ENCODE data around the gene WDR64. TPM values are rescaled to one million over a fixed set of nuclear protein-coding genes. Genes with fewer than 3 reads are reported as not detected.

The WDR64 gene
- total and polyA plus RNA-seq, 3 experiments from 2014 or later: 0.48 TPM; not detected in 2

GRCh38 chr1:241767737-241768136 is 115.7 kb downstream of the WDR64 start:
- Mint-ChIP-seq H3K27ac (no peak overlapping the region), H3K4me3 (no peak overlapping the region), H3K36me3 (no peaks in the 10 kb centered on the region), H3K27me3 (peaks cover 5% of the 10 kb centered on the region in 2 donors), H3K9me3 (no peaks in the 10 kb centered on the region), H3K4me1 (peaks cover 0 to 9% (median 2%) of the 10 kb centered on the region in 3 donors)
- Histone ChIP-seq H3K36me3 (ENCODE audit: insufficient read depth, low read length) (no peaks in the 10 kb centered on the region), H3K4me3 (ENCODE audit: low read length) (no peak overlapping the region), H3K4me1 (ENCODE audit: insufficient read depth, low read length) (no peaks in the 10 kb centered on the region), H3K9me3 (ENCODE audit: low read length) (no peaks in the 10 kb centered on the region), H3K27me3 (ENCODE audit: insufficient read depth, low read length, poor library complexity, severe bottlenecking) (no peaks in the 10 kb centered on the region), H3K27ac (ENCODE audit: low read depth, low read length) (no peak overlapping the region)
- ChIA-PET POLR2A (no interaction called here), CTCF (interaction anchor here (1.0 kb wide), 1 partner anchor 15 kb away, joined by 3 read pairs; no protein-coding TSS in a partner anchor)
- no peak for DNase-seq

DNA sequence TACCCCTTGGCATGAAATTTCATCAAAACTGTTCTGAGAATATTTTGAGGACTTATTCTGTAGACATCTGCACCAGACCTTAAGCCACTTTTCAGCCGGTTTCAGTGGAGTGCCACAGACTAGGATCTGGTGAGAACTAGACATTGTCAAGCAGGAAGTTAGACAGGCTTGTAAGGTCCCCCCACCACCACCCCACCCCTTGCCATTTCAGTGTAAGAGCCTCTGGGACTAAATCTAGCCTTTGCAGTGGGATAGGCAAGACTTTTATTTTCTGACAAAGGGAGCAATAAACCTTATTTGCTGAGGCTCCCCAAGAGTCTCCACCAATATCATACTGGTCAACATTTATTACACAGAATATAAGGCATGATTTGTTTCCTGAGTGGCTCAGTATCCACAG is 118.0 kb downstream of the WDR64 start:
- Mint-ChIP-seq H3K4me1 (peaks cover 0 to 9% (median 2%) of the 10 kb centered on the region in 3 donors), H3K27ac (no peak overlapping the region), H3K4me3 (no peak overlapping the region), H3K27me3 (peaks cover 3% of the 10 kb centered on the region in 2 donors), H3K36me3 (no peaks in the 10 kb centered on the region), H3K9me3 (no peaks in the 10 kb centered on the region)
- ChIA-PET CTCF (no interaction called here), POLR2A (interaction anchor here (0.6 kb wide), 1 partner anchor 13 kb away, joined by 4 read pairs; no protein-coding TSS in a partner anchor)
- Histone ChIP-seq H3K36me3 (ENCODE audit: insufficient read depth, low read length) (no peaks in the 10 kb centered on the region), H3K27me3 (ENCODE audit: insufficient read depth, low read length, poor library complexity, severe bottlenecking) (no peaks in the 10 kb centered on the region), H3K9me3 (ENCODE audit: low read length) (no peaks in the 10 kb centered on the region), H3K4me3 (ENCODE audit: low read length) (no peak overlapping the region), H3K27ac (ENCODE audit: low read depth, low read length) (no peak overlapping the region), H3K4me1 (ENCODE audit: insufficient read depth, low read length) (no peaks in the 10 kb centered on the region)
- DNase-seq: no peak

DNA sequence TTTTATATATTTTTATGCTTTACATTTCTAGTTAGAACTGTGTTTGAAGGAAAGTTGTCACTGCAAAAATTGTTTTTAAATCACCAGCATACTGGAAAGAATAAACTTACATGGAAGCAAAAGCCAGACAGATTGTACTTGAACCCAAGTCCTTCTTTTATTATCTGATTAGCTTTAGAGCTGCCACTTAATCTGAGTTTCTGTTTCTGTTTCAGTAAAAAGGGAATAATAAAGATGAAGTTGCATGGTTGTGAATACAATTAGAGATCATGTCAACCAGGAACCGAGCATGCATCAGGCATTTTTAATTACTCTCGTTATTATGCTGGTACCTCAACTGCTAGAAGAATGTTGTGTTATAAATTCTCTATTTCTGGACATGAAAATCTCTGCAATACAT is 119.0 kb downstream of the WDR64 start:
- Histone ChIP-seq H3K4me3 (ENCODE audit: low read length) (no peak overlapping the region), H3K36me3 (ENCODE audit: insufficient read depth, low read length) (no peaks in the 10 kb centered on the region), H3K4me1 (ENCODE audit: insufficient read depth, low read length) (no peaks in the 10 kb centered on the region), H3K27me3 (ENCODE audit: insufficient read depth, low read length, poor library complexity, severe bottlenecking) (no peaks in the 10 kb centered on the region), H3K27ac (ENCODE audit: low read depth, low read length) (no peak overlapping the region), H3K9me3 (ENCODE audit: low read length) (no peaks in the 10 kb centered on the region)
- Mint-ChIP-seq H3K4me3 (no peak overlapping the region), H3K27ac (no peak overlapping the region), H3K36me3 (no peaks in the 10 kb centered on the region), H3K27me3 (peaks cover 2 to 3% of the 10 kb centered on the region in 2 donors), H3K4me1 (peaks cover 0 to 9% (median 2%) of the 10 kb centered on the region in 3 donors), H3K9me3 (no peaks in the 10 kb centered on the region)
- no peak for DNase-seq
- ChIA-PET POLR2A (no interaction called here), CTCF (no interaction called here)

DNA sequence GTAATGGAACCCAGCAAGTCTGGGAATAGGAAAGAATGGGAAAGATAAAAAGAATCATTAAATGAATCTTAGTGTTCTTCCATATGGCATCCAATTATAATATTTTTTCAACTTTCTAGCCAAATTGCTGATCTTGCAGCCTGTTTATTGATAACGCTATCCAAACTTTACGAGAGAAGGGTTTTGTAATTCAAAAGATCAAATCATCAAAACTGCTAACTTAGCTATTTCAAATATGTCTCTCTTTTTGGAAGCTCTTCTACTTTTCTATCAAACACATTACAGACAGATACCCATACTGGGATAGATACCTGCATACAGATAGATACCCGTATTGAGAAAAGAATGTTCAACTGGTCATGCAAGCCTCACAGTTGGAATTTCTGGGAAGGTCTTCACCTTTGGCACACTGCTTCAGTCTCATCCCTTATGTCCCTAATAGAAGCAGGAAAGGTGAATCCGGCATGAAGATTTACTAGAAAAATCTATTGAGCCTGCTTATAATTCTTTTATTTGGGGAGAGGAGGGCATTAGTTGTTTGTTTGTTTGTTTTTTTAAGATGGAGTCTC is 120.9 kb downstream of the WDR64 start:
- Mint-ChIP-seq H3K4me1 (peaks cover 0 to 9% (median 2%) of the 10 kb centered on the region in 3 donors), H3K27ac (peak overlapping the region in 1 of 8 donors; percentile 3), H3K27me3 (peaks cover 2 to 3% of the 10 kb centered on the region in 2 donors), H3K4me3 (no peak overlapping the region), H3K36me3 (no peaks in the 10 kb centered on the region), H3K9me3 (no peaks in the 10 kb centered on the region)
- Histone ChIP-seq H3K27me3 (ENCODE audit: insufficient read depth, low read length, poor library complexity, severe bottlenecking) (no peaks in the 10 kb centered on the region), H3K4me3 (ENCODE audit: low read length) (no peak overlapping the region), H3K4me1 (ENCODE audit: insufficient read depth, low read length) (no peaks in the 10 kb centered on the region), H3K27ac (ENCODE audit: low read depth, low read length) (no peak overlapping the region), H3K36me3 (ENCODE audit: insufficient read depth, low read length) (no peaks in the 10 kb centered on the region), H3K9me3 (ENCODE audit: low read length) (no peaks in the 10 kb centered on the region)
- ChIA-PET CTCF (no interaction called here), POLR2A (no interaction called here)
- DNase-seq: no peak

GRCh38 chr1:241773991-241774390 is 121.9 kb downstream of the WDR64 start:
- POLR2A ChIA-PET: no interaction called here
- Mint-ChIP-seq H3K4me3 (no peak overlapping the region), H3K4me1 (peaks cover 0 to 9% (median 2%) of the 10 kb centered on the region in 3 donors)

GRCh38 chr1:241775021-241775420 is 122.9 kb downstream of the WDR64 start:
- no peak for DNase-seq
- Histone ChIP-seq H3K36me3 (ENCODE audit: insufficient read depth, low read length) (no peaks in the 10 kb centered on the region), H3K4me3 (ENCODE audit: low read length) (no peak overlapping the region), H3K27me3 (ENCODE audit: insufficient read depth, low read length, poor library complexity, severe bottlenecking) (no peaks in the 10 kb centered on the region), H3K27ac (ENCODE audit: low read depth, low read length) (no peak overlapping the region), H3K9me3 (ENCODE audit: low read length) (no peaks in the 10 kb centered on the region), H3K4me1 (ENCODE audit: insufficient read depth, low read length) (no peaks in the 10 kb centered on the region)
- ChIA-PET POLR2A (no interaction called here), CTCF (no interaction called here)
- Mint-ChIP-seq H3K9me3 (peaks cover 0 to 4% (median 0%) of the 10 kb centered on the region in 5 donors), H3K27ac (no peak overlapping the region), H3K4me3 (no peak overlapping the region), H3K27me3 (peaks cover 4 to 8% of the 10 kb centered on the region in 2 donors), H3K4me1 (peaks cover 0 to 3% (median under 1%) of the 10 kb centered on the region in 3 donors), H3K36me3 (no peaks in the 10 kb centered on the region)

More at GRCh38 chr1:241773991-241774390, 121.9 kb downstream of the WDR64 start:
- H3K27ac ChIP-seq (ENCODE audit: low read depth, low read length): peak overlapping the region; percentile 9
- peaks cover 0 to 4% (median 0%) of the 10 kb centered on the region in 5 donors for H3K9me3 Mint-ChIP-seq
- DNase-seq: no peak
- H3K9me3 ChIP-seq (ENCODE audit: low read length): no peaks in the 10 kb centered on the region
- peaks cover 2 to 6% of the 10 kb centered on the region in 2 donors for H3K27me3 Mint-ChIP-seq
- H3K4me1 ChIP-seq (ENCODE audit: insufficient read depth, low read length): no peaks in the 10 kb centered on the region
- H3K27me3 ChIP-seq (ENCODE audit: insufficient read depth, low read length, poor library complexity, severe bottlenecking): no peaks in the 10 kb centered on the region
- H3K36me3 Mint-ChIP-seq: no peaks in the 10 kb centered on the region
- CTCF ChIA-PET: no interaction called here
- no peak overlapping the region for H3K27ac Mint-ChIP-seq
- no peaks in the 10 kb centered on the region for H3K36me3 ChIP-seq (ENCODE audit: insufficient read depth, low read length)
- H3K4me3 ChIP-seq (ENCODE audit: low read length): no peak overlapping the region

GRCh38 chr1:241776911-241777310 is 124.8 kb downstream of the WDR64 start:
- Histone ChIP-seq H3K9me3 (ENCODE audit: low read length) (no peaks in the 10 kb centered on the region), H3K27me3 (ENCODE audit: insufficient read depth, low read length, poor library complexity, severe bottlenecking) (no peaks in the 10 kb centered on the region), H3K36me3 (ENCODE audit: insufficient read depth, low read length) (no peaks in the 10 kb centered on the region), H3K4me1 (ENCODE audit: insufficient read depth, low read length) (no peaks in the 10 kb centered on the region), H3K27ac (ENCODE audit: low read depth, low read length) (no peak overlapping the region), H3K4me3 (ENCODE audit: low read length) (no peak overlapping the region)
- ChIA-PET POLR2A (no interaction called here), CTCF (no interaction called here)
- Mint-ChIP-seq H3K9me3 (peaks cover 0 to 4% (median 0%) of the 10 kb centered on the region in 5 donors), H3K4me1 (no peaks in the 10 kb centered on the region), H3K27me3 (peaks cover 4 to 11% of the 10 kb centered on the region in 2 donors), H3K36me3 (no peaks in the 10 kb centered on the region), H3K27ac (no peak overlapping the region), H3K4me3 (no peak overlapping the region)
- no peak for DNase-seq

DNA sequence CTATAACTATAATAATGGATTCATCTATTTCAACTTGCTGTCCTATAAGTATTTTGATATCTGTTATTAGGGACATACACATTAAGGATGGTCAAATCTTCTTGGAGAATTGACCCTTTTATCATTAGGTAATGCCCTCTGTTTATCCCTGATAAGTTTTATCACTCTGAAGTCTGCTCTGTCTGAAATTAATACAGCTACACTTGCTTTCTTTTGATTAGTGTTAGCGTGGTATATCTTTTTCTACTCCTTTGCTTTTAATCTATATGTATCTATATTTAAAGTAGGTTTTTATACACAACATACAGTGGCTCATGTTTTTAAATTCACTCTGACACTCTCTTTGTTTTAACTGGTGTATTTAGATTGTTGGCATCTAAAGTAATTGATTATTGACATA is 126.0 kb downstream of the WDR64 start:
- Histone ChIP-seq H3K4me1 (ENCODE audit: insufficient read depth, low read length) (no peaks in the 10 kb centered on the region), H3K4me3 (ENCODE audit: low read length) (no peak overlapping the region), H3K9me3 (ENCODE audit: low read length) (no peaks in the 10 kb centered on the region), H3K27ac (ENCODE audit: low read depth, low read length) (no peak overlapping the region), H3K36me3 (ENCODE audit: insufficient read depth, low read length) (no peaks in the 10 kb centered on the region), H3K27me3 (ENCODE audit: insufficient read depth, low read length, poor library complexity, severe bottlenecking) (no peaks in the 10 kb centered on the region)
- no peak overlapping the region for H3K4me3 Mint-ChIP-seq
- H3K36me3 Mint-ChIP-seq: no peaks in the 10 kb centered on the region
- CTCF ChIA-PET: no interaction called here
- no peak overlapping the region for H3K27ac Mint-ChIP-seq
- POLR2A ChIA-PET: no interaction called here
- no peaks in the 10 kb centered on the region for H3K4me1 Mint-ChIP-seq
- no peak for DNase-seq
- peaks cover 6 to 13% of the 10 kb centered on the region in 2 donors for H3K27me3 Mint-ChIP-seq
- H3K9me3 Mint-ChIP-seq: peaks cover 0 to 4% (median 0%) of the 10 kb centered on the region in 5 donors

Measured in CD8-positive, alpha-beta memory T cell (primary cell).